Dermis microvascular lymphatic vessel endothelial cell (primary cell): Measurements from ENCODE around the gene GABRG2. TPM values are rescaled to one million over a fixed set of nuclear protein-coding genes. Genes with fewer than 3 reads are reported as not detected.

Experiments used
- DNase-seq, 2 donors: peaks; one replicate each; pipeline versions ENCODE4 v3.0.0 to v3.0.0-alpha.2; 2010; ENCODE audit warnings: low read depth in 2 of 2
- total RNA-seq: library from RNA; depleted of rRNA; stranded (reverse); fragments of >200 nt; gene quantifications from 2 replicates; pipeline ENCODE4 v1.2.1, GENCODE V29; 2014

The GABRG2 gene
- total RNA-seq, 1 donor from 2014 or later = not detected

DNA sequence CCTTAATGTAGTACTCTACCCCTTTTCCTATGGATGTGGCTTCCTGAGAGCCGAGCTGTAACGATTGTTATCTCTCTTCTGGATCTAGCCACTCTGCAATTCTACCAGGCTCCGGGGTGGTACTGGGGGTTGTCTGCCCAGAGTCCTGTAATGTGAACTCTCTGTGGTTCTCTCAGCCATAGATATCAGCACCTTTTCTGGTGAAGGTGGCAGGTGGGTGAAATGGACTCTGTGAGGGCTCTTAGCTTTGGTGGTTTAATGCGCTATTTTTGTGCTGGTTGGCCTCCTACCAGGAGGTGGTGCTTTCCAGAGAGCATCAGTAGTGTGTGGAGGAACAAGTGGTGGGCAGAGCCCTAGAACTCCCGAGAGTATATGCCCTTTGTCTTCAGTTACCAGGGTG, 122.1 kb downstream of the GABRG2 start:
- DNase-seq = no peak

- no peak for DNase-seq
Measured at GRCh38 chr5:162193012-162193411, 125.4 kb downstream of the GABRG2 start.

- no peak for DNase-seq
Measured at GRCh38 chr5:162196351-162196750, 128.8 kb downstream of the GABRG2 start.

- no peak for DNase-seq
Measured at GRCh38 chr5:162202285-162202880, 134.8 kb downstream of the GABRG2 start.

Other genes starting within 250 kb of the GABRG2 start
- gene GABRA1, start 219.7 kb upstream of the GABRG2 start, total RNA-seq = not detected in 2 replicates